A673 (cell line): ENCODE data around the gene TAL1. TPM values are rescaled to one million over a fixed set of nuclear protein-coding genes. Genes with fewer than 3 reads are reported as not detected.
A peak's percentile ranks its signal among the peaks of the same experiment; 100 is the strongest.

ENCODE experiments used
- BruUV-seq: library from RNA; stranded (reverse); fragments of 400-500 nt; replicated peaks from 2 replicates; lab custom pipeline; 2021; lab: Mats Ljungman, UMichigan
- CTCF ChIA-PET: fragments of 300-600 bp; sonication (Branson Sonifier 250); formaldehyde crosslinking; loops from one replicate; lab custom pipeline; 2022; ENCODE audit warnings: antibody characterized with exemption; lab: Charles Lee
- POLR2A ChIA-PET: fragments of 300-600 bp; sonication (Branson Sonifier 250); formaldehyde crosslinking; loops from one replicate; lab custom pipeline; 2022; ENCODE audit warnings: antibody characterized with exemption; ENCODE audit not compliant: low non-redundant PET; lab: Charles Lee
- DNase-seq: peaks from one replicate; pipeline ENCODE4 v3.0.0-alpha.2; 2015; ENCODE audit warnings: low spot score
- H3K27ac ChIP-seq: fragments of 200-600 bp; sonication (generic); 2 replicates; pipeline ENCODE4 v1.5.1; 2016; ENCODE audit warnings: mixed run types, low read depth, mild to moderate bottlenecking, mixed read lengths, antibody characterized with exemption, low read length; ENCODE audit not compliant: poor library complexity, severe bottlenecking
- H3K27me3 ChIP-seq: fragments of 200-600 bp; sonication (generic); replicated peaks from 2 replicates; pipeline ENCODE4 v1.6.1; 2017; ENCODE audit warnings: mixed run types, low read depth, mild to moderate bottlenecking, mixed read lengths, antibody characterized with exemption, low read length; ENCODE audit not compliant: insufficient read depth, poor library complexity
- H3K36me3 ChIP-seq: fragments of 200-600 bp; sonication (generic); 2 replicates; pipeline ENCODE4 v1.6.1; 2016; ENCODE audit warnings: mixed run types, mild to moderate bottlenecking, mixed read lengths, antibody characterized with exemption, low read length; ENCODE audit not compliant: insufficient read depth, poor library complexity, severe bottlenecking
- H3K4me1 ChIP-seq: fragments of 200-600 bp; sonication (generic); 2 replicates; pipeline ENCODE4 v1.6.1; 2017; ENCODE audit warnings: mixed run types, mild to moderate bottlenecking, mixed read lengths, antibody characterized with exemption, low read length; ENCODE audit not compliant: insufficient read depth, poor library complexity, severe bottlenecking
- H3K4me3 ChIP-seq: fragments of 200-600 bp; sonication (generic); 2 replicates; pipeline ENCODE4 v1.5.1; 2016; ENCODE audit warnings: low read depth, mixed run types, mild to moderate bottlenecking, mixed read lengths, low read length; ENCODE audit not compliant: poor library complexity, severe bottlenecking
- H3K9me3 ChIP-seq: fragments of 200-600 bp; sonication (generic); 2 replicates; pipeline ENCODE4 v1.6.1; 2016; ENCODE audit warnings: mixed run types, low read depth, mild to moderate bottlenecking, mixed read lengths, antibody characterized with exemption, low read length; ENCODE audit not compliant: poor library complexity, severe bottlenecking
- EZH2 ChIP-seq: fragments of 200-600 bp; sonication (generic); IDR thresholded peaks from 2 replicates; pipeline ENCODE4 v1.6.1; 2017; ENCODE audit warnings: borderline replicate concordance, low read depth, mild to moderate bottlenecking, mixed read lengths, antibody characterized with exemption, low read length; ENCODE audit not compliant: poor library complexity, severe bottlenecking
- intact Hi-C: fragments of 100-400 bp; cut with micrococcal nuclease; formaldehyde crosslinking; loops from one replicate; pipeline ENCODE4 v1.10.0; 2022; ENCODE audit not compliant: unreplicated experiment
- total RNA-seq: library from RNA; stranded (reverse); gene quantifications from 2 replicates; pipeline ENCODE4 v1.2.3, GENCODE V29; 2021
- TF ChIP-seq, protein P1 (sequence below): fragments of 300-800, 200-600 bp; sonication (generic); conservative IDR thresholded peaks from 2 replicates; pipeline ENCODE4 v1.5.1; 2017; ENCODE audit warnings: low read depth, mild to moderate bottlenecking, antibody characterized with exemption, low read length, moderate library complexity, mixed read lengths

Gene TAL1
- total RNA-seq, 1 experiment from 2014 or later, result 0.11 TPM

DNA sequence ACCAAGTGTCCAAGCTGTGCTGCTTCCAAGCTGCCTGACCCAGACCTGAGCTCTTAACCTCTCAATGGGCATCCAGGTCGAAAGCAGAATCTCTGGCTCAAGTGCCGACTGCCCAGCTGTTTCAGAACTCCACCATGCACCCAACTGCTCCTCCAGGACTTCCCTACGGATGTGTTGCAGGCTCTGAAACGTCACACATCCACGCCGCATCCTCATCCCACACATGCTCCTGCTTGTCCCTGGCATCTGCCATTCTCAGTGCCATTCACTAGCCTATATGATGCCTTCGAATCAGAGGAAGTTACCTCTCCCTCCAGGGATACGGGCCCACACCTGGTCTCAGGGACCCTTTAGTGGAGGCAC, 53.4 kb downstream of the TAL1 start:
- Histone ChIP-seq H3K27ac (no peak overlapping the region), H3K4me3 (peak overlapping the region; percentile 42), H3K27me3 (peaks cover 10% of the 10 kb centered on the region), H3K36me3 (no peaks in the 10 kb centered on the region), H3K9me3 (no peaks in the 10 kb centered on the region), H3K4me1 (no peaks in the 10 kb centered on the region)
- BruUV-seq, result no TSS peak
- intact Hi-C loops, result loop anchor here (1.0 to 10.0 kb wide), 2 partner anchors 85 to 314 kb away; no protein-coding TSS in a partner anchor
- TF ChIP-seq EZH2, result no peak
- TF ChIP-seq, protein P1, sequence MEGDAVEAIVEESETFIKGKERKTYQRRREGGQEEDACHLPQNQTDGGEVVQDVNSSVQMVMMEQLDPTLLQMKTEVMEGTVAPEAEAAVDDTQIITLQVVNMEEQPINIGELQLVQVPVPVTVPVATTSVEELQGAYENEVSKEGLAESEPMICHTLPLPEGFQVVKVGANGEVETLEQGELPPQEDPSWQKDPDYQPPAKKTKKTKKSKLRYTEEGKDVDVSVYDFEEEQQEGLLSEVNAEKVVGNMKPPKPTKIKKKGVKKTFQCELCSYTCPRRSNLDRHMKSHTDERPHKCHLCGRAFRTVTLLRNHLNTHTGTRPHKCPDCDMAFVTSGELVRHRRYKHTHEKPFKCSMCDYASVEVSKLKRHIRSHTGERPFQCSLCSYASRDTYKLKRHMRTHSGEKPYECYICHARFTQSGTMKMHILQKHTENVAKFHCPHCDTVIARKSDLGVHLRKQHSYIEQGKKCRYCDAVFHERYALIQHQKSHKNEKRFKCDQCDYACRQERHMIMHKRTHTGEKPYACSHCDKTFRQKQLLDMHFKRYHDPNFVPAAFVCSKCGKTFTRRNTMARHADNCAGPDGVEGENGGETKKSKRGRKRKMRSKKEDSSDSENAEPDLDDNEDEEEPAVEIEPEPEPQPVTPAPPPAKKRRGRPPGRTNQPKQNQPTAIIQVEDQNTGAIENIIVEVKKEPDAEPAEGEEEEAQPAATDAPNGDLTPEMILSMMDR, result no peak
- ChIA-PET POLR2A (no interaction called here), CTCF (interaction anchor here (0.5 to 1.5 kb wide), 14 partner anchors 9 to 1629 kb away, joined by 3 to 19 read pairs (median 7); partner anchors contain the start of genes PDZK1IP1 and STIL)
- DNase-seq, result no peak

DNA sequence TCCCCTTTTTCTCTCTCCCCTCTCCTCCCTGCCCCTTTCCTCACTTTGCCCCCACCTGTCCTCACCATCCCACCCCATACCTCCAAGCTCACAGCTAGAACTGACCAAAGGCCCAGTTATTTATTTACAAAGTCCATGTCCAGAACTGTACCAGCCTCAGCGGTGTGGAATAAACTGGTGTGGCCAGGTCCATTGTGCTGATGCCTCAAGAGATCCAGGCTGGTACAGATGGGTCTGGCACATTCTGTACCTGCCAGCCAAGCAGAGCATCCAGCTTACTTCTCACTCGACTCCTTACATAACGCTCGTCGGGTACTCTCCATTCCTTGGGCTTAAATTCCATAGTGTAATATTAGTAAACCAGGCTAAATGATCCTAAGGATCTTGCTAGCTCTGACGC, 54.0 kb downstream of the TAL1 start:
- Histone ChIP-seq H3K9me3 (no peaks in the 10 kb centered on the region), H3K27ac (no peak overlapping the region), H3K4me1 (no peaks in the 10 kb centered on the region), H3K36me3 (no peaks in the 10 kb centered on the region), H3K4me3 (no peak overlapping the region), H3K27me3 (peaks cover 10% of the 10 kb centered on the region)
- no TSS peak for BruUV-seq
- TF ChIP-seq EZH2, result no peak
- TF ChIP-seq, protein P1, result no peak
- DNase-seq, result no peak
- ChIA-PET CTCF (interaction anchor here (0.6 kb wide), 2 partner anchors 12 to 475 kb away, joined by 5 to 19 read pairs; no protein-coding TSS in a partner anchor), POLR2A (interaction anchor here (0.8 kb wide), 1 partner anchor 230 kb away, joined by 3 read pairs; no protein-coding TSS in a partner anchor)
- intact Hi-C loops, result loop anchor here (10.0 kb wide), 1 partner anchor 313 kb away; no protein-coding TSS in a partner anchor

DNA sequence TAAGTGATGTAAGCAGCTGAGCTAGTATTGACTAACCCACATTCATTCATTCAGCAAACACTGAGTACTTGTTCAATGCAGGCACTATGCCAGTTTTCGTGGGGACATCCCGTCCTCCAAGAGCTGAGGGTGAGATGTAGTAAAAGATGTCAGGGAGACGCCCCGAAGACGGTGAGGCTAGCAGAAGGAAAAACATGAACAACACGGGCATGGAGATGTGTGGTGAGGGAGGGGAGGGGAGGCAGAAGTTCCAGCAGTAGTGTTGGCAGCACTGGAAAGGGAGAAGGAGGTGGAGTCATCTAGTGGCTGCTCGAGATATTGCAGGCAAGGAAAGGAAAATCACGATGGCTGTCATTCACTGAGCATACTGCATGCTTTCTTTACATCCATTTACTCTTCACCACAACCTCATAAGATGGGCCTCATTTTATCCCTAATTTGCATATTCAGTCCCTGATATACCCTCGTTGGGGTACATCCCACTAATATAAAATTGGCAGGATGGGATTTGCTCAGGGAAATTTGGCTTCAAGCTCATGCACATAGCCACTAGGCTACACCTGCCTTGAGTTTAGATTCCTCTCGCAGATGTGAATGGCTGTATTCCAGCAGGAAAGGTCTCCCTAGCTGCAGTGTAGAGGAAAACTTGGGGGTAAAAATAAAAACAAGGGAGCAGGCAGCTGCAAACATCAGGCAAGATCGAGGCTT, 56.6 kb downstream of the TAL1 start:
- no peak overlapping the region for H3K4me3 ChIP-seq

More for the DNA sequence above, 56.6 kb downstream of the TAL1 start:
- POLR2A ChIA-PET, result no interaction called here
- peak; percentile 74 for DNase-seq
- H3K36me3 ChIP-seq, result no peaks in the 10 kb centered on the region
- CTCF ChIA-PET, result interaction anchor here (0.5 to 0.6 kb wide), 3 partner anchors 78 to 1025 kb away, joined by 3 to 4 read pairs (median 3); partner anchors contain the start of gene RAD54L
- no TSS peak for BruUV-seq
- TF ChIP-seq EZH2, result no peak
- TF ChIP-seq, protein P1, result peak; percentile 92
- intact Hi-C loops, result loop anchor here (10.0 kb wide), 1 partner anchor 311 kb away; no protein-coding TSS in a partner anchor
- H3K27ac ChIP-seq, result no peak overlapping the region
- no peaks in the 10 kb centered on the region for H3K9me3 ChIP-seq
- peaks cover 7% of the 10 kb centered on the region for H3K27me3 ChIP-seq
- no peaks in the 10 kb centered on the region for H3K4me1 ChIP-seq
